NCI-H128 (cell line): ENCODE data around the gene ABCG2.

ENCODE experiments used
- DNase-seq: peaks from one replicate; lab custom pipeline; 2025; ENCODE audit not compliant: unreplicated experiment; lab: John Stamatoyannopoulos, UW

Gene ABCG2

DNA sequence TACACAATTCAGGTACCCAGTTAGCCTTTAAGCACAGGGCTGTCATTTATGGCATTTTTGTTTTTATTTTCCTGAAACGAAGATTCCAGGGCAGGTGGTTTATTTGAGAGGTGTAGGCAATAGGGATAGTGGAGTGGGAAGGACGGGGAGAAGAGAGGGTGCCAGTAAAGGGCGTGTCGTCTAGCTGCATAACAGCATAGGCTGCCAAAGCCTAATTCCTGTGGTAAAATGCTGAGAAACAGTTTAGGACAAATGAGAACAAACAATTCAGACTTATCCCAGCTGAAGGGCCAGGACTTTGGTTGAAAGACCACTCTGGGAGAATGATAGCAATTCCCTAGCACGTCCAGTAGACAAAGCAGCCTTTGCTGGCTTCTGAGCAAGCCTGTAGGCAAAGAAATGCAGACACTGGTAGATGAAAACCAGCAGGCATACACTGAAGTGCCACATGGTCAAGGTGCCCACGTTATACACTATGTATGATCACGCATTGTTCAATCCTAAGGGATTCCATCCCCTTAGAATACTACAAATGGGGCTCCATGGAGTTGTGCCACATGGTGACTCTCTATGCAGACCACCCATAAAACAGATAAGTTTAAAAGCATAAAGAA is 80.4 kb downstream of the ABCG2 start:
- no peak for DNase-seq

DNA sequence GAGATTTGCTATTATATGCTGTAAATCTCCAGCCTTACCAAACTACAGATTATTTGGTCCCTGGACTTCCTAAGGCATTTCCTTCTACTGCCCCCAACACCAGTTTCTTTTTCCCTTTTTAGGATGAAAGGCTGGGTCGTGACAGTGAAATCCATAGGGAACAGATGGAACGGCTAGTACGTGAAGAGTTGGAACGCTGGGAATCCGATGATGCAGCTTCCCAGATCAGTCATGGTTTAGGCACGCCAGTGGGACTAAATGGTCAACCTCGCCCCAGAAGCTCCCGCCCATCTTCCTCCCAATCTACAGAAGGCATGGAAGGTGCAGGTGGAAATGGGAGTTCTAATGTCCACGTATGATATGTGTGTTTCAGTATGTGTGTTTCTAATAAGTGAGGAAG is 83.1 kb downstream of the ABCG2 start:
- DNase-seq, result no peak

DNA sequence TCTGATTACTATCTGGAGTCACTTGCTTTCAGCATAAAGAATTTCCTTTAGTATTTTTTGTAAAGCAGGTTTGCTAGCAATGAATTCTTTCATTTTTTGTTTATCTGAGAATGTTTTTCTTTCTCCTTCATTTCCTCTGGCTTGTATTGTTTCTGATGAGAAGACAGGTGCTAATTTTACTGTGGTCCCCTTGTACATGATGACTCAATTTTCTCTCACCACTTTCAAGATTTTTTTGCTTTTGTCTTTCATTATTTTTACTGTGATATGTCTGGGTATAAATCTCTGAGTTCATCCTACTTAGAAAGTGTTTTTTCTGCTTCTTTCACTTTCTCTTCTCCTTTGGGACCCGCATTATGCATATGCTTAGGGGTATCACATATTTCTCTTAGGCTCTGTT is 88.4 kb downstream of the ABCG2 start:
- DNase-seq, result no peak

DNA sequence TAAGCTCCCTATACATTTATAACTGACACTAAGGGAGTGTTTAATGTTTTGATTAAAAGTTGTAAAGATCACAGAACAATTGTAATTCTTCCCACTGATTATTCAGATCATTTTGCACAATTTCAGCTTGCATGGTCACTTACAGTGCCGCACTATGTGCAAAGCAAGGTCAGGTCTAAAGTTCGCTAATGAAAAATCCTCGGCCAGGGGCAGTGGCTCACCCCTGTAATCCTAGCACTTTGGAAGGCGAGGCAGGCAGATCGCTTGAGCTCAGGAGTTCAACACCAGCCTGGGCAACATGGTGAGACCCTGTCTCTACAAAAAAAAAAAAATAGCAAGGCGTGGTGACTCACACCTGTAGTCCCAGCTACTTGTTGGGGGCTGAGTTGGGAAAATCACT is 94.0 kb downstream of the ABCG2 start:
- DNase-seq, result no peak

DNA sequence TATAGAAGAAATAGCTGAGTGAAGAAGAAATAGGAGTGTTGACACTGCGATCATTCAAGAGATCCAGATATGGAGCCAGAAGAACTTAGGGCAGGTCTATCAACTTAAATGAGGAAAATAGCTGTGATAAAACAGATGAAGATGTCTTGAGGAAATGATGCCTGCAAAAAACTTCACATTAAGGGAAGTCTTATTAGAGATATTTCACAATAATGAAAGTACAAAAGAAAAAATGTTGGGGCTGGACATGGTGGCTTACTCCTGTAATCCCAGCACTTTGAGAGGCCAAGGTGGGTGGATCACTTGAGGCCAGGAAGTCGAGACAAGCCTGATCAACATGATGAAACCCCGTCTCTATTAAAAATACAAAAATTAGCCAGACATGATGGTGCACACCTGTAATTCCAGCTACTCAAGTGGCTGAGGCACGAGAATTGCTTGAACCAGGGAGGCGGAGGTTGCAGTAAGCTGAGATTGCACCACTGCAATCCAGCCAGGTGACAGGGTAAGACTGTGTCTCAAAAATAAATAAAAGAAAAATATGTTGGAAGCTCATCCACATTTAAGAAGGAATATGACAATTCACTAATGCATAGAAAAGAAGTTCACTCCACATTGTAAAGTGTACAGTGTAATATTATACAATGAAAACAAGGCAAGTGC is 94.7 kb downstream of the ABCG2 start:
- no peak for DNase-seq

DNA sequence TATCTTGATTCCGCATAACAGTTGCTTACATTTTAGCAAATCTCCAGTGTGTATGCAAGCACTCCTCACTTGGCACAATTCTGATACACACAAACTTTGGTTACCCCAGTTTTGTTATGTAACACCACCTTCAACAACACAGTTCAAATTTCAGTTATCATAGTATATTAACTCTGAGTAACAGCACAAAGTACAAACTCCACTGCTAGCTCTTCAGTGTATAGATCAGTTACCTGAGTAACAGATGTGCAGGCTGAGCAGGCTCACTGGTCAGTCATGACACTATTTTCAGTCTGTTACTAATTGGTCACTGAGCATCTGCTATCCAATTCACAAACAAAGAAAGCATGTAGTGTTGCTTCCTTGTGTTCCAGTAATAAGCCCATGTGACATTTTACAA is 95.6 kb downstream of the ABCG2 start:
- no peak for DNase-seq

DNA sequence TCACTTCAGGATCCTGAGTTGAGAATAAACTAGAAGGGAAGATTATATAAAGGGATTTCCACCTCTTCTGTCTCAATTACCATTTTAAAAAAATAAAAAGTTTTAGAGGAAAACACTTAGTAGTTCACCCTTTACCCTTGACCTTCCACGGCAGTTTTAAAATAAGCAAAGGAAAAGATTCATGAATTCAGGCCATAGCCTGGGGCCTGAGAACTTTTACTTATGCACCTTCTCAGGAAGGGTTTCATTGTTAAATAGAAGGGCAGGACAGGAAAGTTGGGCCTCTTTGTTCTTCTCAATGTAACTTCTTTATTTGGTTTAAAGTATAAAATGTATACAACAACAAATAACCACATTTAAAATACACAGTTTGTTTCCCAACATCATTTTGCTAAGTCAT is 96.1 kb downstream of the ABCG2 start:
- DNase-seq, result no peak

DNA sequence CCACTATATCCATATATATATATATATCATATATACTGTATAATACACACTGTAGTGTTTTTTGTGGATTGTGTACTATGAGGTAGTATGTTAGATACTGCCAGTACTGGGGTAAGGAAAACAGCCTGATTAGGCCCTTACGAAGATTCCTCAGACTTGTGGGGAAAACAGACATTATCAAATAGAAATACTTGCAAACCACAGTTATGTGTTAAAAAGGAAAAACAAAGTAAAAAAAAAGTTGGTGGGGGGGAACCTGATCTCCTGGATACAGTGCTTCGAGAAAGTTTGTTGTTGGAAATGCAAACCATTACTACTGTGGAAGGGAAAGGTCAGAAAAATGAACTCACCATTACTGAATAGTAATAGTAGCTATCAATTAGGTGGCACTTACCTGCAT is 98.0 kb downstream of the ABCG2 start:
- no peak for DNase-seq

DNA sequence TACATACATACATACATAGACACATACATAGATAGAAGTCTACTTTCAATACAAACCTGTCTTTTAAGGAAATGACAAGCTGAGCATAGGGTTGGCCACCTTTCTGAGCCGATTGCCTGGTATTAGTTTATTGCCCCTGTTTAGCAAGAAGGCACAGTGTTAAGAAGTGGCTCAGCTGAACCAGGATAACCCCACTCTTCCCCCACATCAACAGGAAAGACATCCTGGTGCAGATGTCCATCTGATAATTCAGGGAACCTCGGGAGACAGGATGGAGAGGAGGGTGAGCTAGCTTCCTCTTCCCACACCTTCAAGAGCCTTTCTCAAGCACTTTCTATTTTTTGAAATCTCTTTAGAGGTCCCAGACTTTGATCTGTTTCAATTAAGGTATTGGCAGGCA is 98.7 kb downstream of the ABCG2 start:
- no peak for DNase-seq

DNA sequence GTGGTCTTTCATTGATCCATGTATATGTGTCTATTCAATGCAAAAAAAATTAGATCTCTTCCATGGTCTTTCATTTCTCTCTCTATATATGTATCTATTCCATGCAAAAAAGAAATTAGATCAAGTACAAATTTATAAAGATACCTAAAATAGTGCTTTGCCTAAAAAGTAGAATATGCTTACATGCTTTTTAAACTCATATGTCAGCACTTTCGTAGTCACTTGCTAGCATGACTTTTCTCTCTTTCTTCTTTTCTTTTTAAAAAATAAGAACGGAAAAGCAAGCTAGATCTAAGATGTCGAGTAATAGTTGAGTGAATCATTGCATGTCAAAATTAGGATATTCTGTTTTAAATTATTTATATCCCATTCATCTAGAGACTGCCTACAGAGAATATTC is 100.1 kb downstream of the ABCG2 start:
- no peak for DNase-seq

DNA sequence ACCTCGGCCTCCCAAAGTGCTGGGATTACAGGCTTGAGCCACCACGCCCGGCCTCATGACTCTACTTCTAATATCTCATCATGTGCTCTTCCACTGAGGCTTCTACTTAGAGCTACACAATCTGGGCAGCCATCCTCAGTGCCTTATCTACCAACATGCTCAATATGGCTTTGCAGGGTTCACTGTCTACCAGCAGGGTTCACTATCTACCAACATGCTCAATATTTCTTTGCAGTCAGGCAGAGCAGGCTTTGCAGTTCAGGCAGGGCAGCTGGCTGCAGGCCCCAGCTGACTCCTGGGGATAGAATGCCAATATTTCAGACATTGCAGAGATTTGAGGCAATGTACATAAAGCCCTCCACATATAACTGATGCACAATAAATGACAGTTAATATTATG is 103.5 kb downstream of the ABCG2 start:
- DNase-seq, result no peak

DNA sequence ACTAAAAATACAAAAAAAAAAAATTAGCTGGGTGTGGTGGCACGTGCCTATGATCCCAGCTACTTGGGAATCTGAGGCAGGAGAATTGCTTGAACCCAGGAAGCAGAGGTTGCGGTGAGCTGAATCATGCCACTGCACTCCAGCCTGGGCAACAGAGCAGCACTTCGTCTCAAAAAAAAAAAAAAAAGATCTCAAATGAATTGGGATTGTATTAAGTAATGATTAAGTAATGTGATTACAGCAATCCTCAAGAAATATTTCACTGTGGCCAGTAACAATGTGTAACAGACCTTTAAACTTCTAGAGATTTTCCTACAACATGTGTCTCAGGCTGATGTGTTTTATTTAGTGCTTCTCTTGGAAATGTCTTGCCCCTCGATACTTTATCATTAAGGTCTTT is 104.2 kb downstream of the ABCG2 start:
- no peak for DNase-seq

DNA sequence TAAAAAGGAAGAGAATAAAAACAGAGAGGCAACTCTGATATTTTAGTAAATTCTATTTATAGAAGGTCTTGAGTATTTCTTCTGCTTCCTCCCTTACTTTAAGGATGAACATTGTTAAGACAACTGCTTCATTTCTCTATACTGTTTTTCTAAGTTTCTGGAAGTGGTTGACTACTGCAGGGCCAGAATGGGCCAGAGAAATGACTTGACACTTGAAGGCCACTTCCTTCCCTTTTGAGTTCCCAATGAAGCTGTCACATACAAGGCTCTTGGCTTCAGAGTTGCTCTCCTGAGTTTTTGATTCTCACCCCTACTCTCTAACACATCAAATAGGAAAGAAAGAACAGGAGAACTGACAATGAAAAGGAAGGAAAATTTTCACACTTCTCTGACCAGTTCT is 113.4 kb downstream of the ABCG2 start:
- DNase-seq, result no peak

DNA sequence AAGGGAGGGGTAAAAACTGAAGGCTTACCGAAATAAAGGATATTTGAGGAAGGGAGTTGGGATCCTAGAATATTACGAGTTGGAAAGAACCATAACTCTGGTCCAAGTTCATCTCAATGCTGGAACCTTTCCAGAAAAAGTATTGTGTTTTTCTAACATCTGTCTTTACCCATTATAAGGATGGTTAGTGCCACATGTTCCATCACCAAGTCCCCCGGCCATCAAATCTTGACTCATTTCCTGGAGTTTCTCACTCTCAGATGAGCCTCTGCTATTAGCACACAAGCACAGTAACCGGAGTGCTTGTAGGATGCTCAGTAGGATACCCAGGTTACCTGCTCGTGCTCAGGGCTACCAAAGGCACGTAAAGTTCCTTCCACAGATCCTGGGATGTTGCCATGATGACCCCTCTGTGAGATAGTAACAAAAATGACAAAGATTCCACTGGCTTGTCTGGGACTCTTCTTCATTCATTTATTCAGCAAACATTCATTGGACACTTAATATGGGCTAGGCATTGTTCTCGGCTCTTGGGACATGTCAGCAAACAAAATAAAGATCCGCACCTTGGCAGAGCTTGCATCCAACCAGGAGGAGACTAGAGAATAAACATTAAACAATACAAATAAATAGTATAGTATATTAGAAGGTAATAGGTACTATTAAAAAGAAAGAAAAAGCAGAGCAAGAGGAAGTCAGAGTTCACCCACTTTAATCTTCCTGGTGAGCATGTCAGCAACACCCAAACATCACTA is 114.7 kb downstream of the ABCG2 start:
- DNase-seq, result no peak

DNA sequence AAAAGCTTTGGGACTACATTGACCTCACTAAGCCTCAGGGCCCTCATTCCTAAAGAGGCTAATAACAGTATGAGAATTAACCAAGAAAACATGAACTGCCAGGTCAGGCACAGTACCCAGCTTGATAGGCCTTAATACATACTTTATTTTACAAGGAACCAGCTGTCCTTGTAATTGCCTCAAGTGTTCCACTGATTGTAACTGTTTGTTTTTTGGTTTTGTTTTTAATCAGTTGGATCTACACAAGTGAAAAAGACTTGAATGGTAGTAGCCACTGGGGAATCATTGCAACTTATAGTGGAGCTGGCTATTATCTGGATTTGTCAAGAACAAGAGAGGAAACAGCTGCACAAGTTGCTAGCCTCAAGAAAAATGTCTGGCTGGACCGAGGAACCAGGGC is 115.4 kb downstream of the ABCG2 start:
- DNase-seq, result no peak

DNA sequence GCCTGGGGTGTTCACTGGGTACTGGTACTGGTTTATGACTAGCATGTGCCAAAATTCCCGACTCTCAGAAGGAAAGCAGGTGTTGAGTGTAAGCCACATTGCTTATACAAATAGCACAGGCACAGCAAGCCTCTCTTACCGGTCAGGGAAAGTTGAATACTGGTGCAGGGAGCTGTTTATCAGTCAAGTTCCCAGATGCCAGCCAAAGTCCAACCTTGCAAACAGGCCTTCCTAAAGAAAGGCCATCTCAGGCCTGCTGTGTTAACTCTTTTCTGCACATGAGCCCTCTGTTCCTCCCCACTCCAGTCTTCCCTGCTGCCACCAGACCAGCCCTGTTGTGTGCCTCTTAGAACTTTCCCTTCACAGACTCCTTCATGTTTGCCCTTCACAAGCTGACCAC is 116.8 kb downstream of the ABCG2 start:
- DNase-seq, result no peak

DNA sequence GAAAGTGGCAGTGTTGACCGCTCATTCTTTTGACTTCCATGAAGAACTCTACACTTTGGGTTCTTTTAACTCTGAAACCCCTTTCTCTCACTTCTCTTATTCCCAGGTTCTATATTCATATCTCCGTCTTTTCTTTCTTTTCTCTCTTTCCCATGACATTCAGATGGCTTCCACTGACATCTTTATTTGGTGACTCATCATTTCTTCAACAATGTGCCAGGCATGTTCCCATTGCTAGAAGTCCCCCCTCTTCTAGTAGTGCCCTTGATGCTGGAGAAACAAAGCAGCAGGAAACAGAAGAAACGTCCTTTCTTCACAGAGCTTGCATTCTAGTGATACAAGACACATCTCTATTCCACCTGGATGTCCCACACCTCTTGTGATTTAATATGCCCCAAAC is 117.7 kb downstream of the ABCG2 start:
- DNase-seq, result no peak
